Endothelial cell of coronary artery (primary cell): ENCODE data around the gene ABHD8. TPM values are rescaled to one million over a fixed set of nuclear protein-coding genes. Genes with fewer than 3 reads are reported as not detected.

ENCODE experiments used
- total RNA-seq: library from RNA; depleted of rRNA; stranded (reverse); fragments of >200 nt; gene quantifications from 2 replicates; pipeline ENCODE4 v1.2.3, GENCODE V29; 2014

ABHD8 gene
- 6.3 and 7.2 TPM in 2 replicates for total RNA-seq

GRCh38 chr19:17303167-17303939 is at the start of gene ABHD8:
Gene ABHD8, minus strand, starts transcription at chr19:17303425. Its CDS starts 1,809 bp downstream, at chr19:17301616.

DNA sequence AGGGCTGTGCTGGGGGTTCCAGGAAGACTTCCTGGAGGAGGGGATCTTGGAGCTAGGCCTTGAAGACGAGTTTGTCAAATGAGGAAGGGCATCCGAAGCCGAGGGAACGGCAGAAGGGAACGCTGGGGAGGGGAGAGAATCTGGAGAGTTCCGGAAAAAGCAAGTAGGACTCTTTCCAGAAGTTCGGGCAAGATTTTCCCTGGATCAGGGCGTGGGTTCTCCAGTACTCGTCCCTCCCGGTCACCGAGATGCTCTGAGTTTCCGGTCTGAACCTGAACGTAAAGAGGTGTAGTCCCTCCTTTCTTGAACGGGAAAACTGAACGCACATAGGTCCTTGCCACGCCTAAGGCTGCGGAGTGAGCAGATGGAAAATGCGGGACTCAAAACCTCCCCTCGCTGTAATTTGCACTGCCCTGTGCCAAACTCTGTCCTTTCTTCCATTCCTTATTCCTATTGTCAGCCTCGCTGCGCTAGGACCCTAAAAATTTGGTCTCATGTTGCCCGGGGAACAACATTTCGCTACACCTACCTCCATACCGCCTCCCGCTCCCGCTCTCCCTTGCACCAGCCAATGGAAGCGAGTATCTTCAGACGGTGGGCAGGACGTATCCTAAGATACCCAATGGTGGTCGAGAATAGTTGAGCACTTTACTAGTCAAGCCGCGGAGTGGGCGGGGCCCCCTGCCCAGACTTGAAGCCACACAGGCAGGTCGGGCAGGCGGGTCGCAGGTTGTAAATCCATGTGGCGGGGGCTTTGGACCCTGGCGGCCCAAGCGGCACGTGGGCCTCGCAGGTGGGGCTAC is 33.8 kb upstream of the ABHD8 start, which contains the start of gene GTPBP3:
Gene GTPBP3, plus strand, starts transcription at position 682 of the 803 bp plus-strand sequence. Its CDS starts 59 bp downstream, at position 741.

GRCh38 chr19:17334414-17335409 is 31.5 kb upstream of the ABHD8 start, which contains the start of gene ANO8:
Gene ANO8, minus strand, starts transcription at chr19:17334855. Its CDS starts 185 bp downstream, at chr19:17334670.

GRCh38 chr19:17309198-17309964 is 6.2 kb upstream of the ABHD8 start, which contains the start of gene DDA1:
Gene DDA1, plus strand, starts transcription at chr19:17309563. Its CDS starts 92 bp downstream, at chr19:17309655.

DNA sequence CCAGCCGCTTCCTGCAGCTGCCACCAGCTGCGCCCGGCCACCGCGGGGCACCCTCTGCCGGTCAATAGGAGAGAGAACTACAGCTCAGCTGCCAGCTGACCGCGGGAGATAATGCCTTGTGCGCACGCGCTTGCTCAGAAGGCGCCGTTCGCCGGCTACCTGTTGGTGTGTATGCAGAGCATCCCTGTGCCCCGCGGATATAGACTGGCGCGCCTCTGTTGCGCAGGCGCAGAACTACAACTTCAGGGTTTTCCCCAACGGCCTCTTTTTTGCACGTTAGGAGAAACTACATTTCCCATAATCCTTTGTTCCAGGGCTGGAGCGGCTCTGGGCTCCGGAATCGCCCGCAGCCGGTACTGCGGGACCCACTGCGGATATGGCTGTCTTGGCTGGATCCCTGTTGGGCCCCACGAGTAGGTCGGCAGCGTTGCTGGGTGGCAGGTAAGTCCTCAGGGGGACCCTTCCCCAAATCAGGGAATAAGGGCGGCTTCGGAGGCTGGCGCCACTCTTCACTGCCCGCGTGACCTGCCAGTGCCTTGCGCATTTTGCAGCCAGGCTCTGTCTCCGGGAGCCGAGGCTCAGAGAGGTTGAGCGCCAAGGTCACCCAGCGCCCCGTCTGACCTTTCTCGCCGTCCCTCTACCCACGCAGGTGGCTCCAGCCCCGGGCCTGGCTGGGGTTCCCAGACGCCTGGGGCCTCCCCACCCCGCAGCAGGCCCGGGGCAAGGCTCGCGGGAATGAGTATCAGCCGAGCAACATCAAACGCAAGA is 2.5 kb upstream of the ABHD8 start, which contains the start of gene MRPL34:
Gene MRPL34, plus strand, starts transcription at position 356 of the 768 bp plus-strand sequence. Its CDS starts 21 bp downstream, at position 377.

GRCh38 chr19:17281391-17282304 is 21.6 kb downstream of the ABHD8 start, which contains the start of gene ANKLE1:
Gene ANKLE1, plus strand, starts transcription at chr19:17281901. Its CDS starts 20 bp downstream, at chr19:17281921.

DNA sequence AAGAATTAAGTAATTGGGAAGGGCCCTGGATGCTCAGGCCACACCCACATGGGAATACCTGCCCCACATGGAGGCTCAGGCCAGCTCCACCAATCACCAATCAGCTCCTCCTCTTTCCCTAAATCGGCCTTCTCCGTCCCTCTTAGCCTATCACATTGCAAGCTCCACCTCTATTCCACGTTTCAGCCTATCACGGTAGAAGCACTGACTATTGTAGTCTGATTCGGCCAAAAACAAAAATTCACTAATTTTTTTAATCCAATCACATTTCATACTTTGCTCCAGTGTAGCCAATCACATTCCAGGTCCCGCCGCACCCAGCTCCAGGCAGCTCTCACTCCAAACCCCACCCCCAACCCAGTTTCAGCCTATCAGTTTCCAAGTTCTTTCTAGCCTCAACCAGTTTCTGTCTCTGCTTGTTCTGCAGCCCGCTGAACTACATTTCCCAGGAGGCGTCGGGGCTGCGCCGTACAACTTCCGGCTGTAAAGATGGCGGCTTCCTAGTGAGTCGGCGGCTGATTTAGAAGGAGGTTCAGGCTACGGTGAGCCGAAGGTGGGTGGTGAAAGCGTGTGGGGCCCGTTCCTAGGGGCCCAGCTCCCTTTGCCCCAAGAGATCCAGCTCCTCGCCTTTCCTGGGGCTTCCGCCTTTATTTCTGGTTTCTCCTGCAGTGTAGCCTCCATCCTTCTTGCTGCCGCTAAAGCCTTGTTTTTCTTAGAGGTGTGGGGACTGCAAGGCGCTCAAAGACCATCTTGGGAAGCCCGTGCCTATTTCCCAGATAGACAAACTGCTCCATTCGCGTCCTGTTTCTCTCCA is 36.0 kb downstream of the ABHD8 start, which contains the start of gene BABAM1:
Gene BABAM1, plus strand, starts transcription at position 469 of the 814 bp plus-strand sequence. CDS start 1,364 bp downstream, outside the sequence.

GRCh38 chr19:17264641-17264979 is 38.6 kb downstream of the ABHD8 start, which contains the start of gene USHBP1:
Gene USHBP1, minus strand, starts transcription at chr19:17264745. Its CDS starts 446 bp downstream, at chr19:17264299.

GRCh38 chr19:17245535-17245984 is 57.7 kb downstream of the ABHD8 start, which contains the start of gene NR2F6:
Gene NR2F6, minus strand, starts transcription at chr19:17245919. Its CDS starts 699 bp downstream, at chr19:17245220.

Other genes starting within 250 kb of the ABHD8 start
- gene HAUS8, start 228.0 kb downstream of the ABHD8 start, total RNA-seq: 3.4 and 4.0 TPM in 2 replicates
- gene MYO9B, start 227.6 kb downstream of the ABHD8 start, total RNA-seq: 47.7 and 58.8 TPM in 2 replicates
- gene USE1, start 88.1 kb downstream of the ABHD8 start, total RNA-seq: 19.0 and 25.4 TPM in 2 replicates
- 1.8 and 3.2 TPM in 2 replicates for gene OCEL1, start 77.2 kb downstream of the ABHD8 start, total RNA-seq
- 31.5 and 46.8 TPM in 2 replicates for gene NR2F6, start 57.5 kb downstream of the ABHD8 start, total RNA-seq
- 11.4 and 12.0 TPM in 2 replicates for gene USHBP1, start 38.7 kb downstream of the ABHD8 start, total RNA-seq
- 113 and 123 TPM in 2 replicates for gene BABAM1, start 36.0 kb downstream of the ABHD8 start, total RNA-seq
- 0.81 and 1.3 TPM in 2 replicates for gene ANKLE1, start 21.5 kb downstream of the ABHD8 start, total RNA-seq
- gene MRPL34, start 2.4 kb upstream of the ABHD8 start, total RNA-seq: 27.8 and 39.0 TPM in 2 replicates
- 25.6 and 30.5 TPM in 2 replicates for gene DDA1, start 6.1 kb upstream of the ABHD8 start, total RNA-seq
- gene ANO8, start 31.4 kb upstream of the ABHD8 start, total RNA-seq: 2.4 and 4.0 TPM in 2 replicates
- 9.7 and 12.7 TPM in 2 replicates for gene GTPBP3, start 34.1 kb upstream of the ABHD8 start, total RNA-seq
- 0.75 and 2.2 TPM in 2 replicates for gene PLVAP, start 73.9 kb upstream of the ABHD8 start, total RNA-seq
- gene CCDC194, start 90.8 kb upstream of the ABHD8 start, total RNA-seq: 0.09 and 0.28 TPM in 2 replicates
- 107 and 110 TPM in 2 replicates for gene BST2, start 102.2 kb upstream of the ABHD8 start, total RNA-seq
- gene MVB12A, start 116.6 kb upstream of the ABHD8 start, total RNA-seq: 31.3 and 31.4 TPM in 2 replicates
- gene TMEM221, start 145.2 kb upstream of the ABHD8 start, total RNA-seq: under 0.01 and 0.09 TPM in 2 replicates
- gene NXNL1, start 157.5 kb upstream of the ABHD8 start, total RNA-seq: not detected in 2 replicates
- 12.4 and 16.7 TPM in 2 replicates for gene SLC27A1, start 167.1 kb upstream of the ABHD8 start, total RNA-seq
- 44.8 and 53.8 TPM in 2 replicates for gene PGLS, start 208.2 kb upstream of the ABHD8 start, total RNA-seq